HepG2 (cell line): ENCODE measurements around the gene ZBTB44. TPM values are rescaled to one million over a fixed set of nuclear protein-coding genes. Genes with fewer than 3 reads are reported as not detected.

Experiments
- ARHGAP35 ChIP-seq: sonication (generic); formaldehyde crosslinking; IDR thresholded peaks from 2 replicates; pipeline ENCODE4 v1.9.0; 2022; ENCODE audit warnings: mild to moderate bottlenecking, inconsistent platforms, moderate library complexity, missing genetic modification reagents, borderline replicate concordance
- ARNTL ChIP-seq: sonication (generic); formaldehyde crosslinking; IDR thresholded peaks from 2 replicates; pipeline ENCODE4 v1.4.0; 2020; ENCODE audit warnings: mild to moderate bottlenecking, missing genetic modification reagents
- ATAD3A ChIP-seq: sonication (generic); formaldehyde crosslinking; IDR thresholded peaks from 2 replicates; pipeline ENCODE4 v1.4.0; 2020; ENCODE audit warnings: missing genetic modification reagents
- CHD2 ChIP-seq: IDR thresholded peaks from 2 replicates; pipeline ENCODE4 v1.6.1; 2011; ENCODE audit warnings: low read depth, low read length, improper control_type of control experiment
- HIC2 ChIP-seq: sonication (generic); formaldehyde crosslinking; IDR thresholded peaks from 2 replicates; pipeline ENCODE4 v1.9.0; 2022; ENCODE audit warnings: low read depth, missing genetic modification reagents
- HNRNPK ChIP-seq: fragments of 200-400 bp; formaldehyde crosslinking; IDR thresholded peaks from 2 replicates; pipeline ENCODE4 v1.6.1; 2018; ENCODE audit warnings: low read length, low read depth, moderate library complexity, mild to moderate bottlenecking; ENCODE audit not compliant: poor library complexity, severe bottlenecking
- IRF2 ChIP-seq: IDR thresholded peaks from 2 replicates; pipeline ENCODE4 v1.6.1; 2018; ENCODE audit warnings: missing genetic modification reagents, missing compliant biosample characterization
- KMT2A ChIP-seq: sonication (generic); formaldehyde crosslinking; IDR thresholded peaks from 2 replicates; pipeline ENCODE4 v1.4.0; 2020; ENCODE audit warnings: missing genetic modification reagents
- NRL ChIP-seq: sonication (generic); formaldehyde crosslinking; IDR thresholded peaks from 2 replicates; pipeline ENCODE4 v1.5.0; 2020; ENCODE audit warnings: missing genetic modification reagents, mild to moderate bottlenecking, moderate library complexity, borderline replicate concordance
- POLR2AphosphoS5 ChIP-seq: IDR thresholded peaks from 2 replicates; pipeline ENCODE4 v1.6.1; 2012; ENCODE audit warnings: low read depth, low read length
- SRF ChIP-seq: IDR thresholded peaks from 2 replicates; pipeline ENCODE4 v1.6.1; 2011; ENCODE audit warnings: mild to moderate bottlenecking, low read depth, low read length, moderate library complexity
- TCF7L2 ChIP-seq: IDR thresholded peaks from 2 replicates; pipeline ENCODE4 v1.6.1; 2011; ENCODE audit warnings: mild to moderate bottlenecking, low read depth, low read length, moderate library complexity
- THRA ChIP-seq: sonication (generic); formaldehyde crosslinking; IDR thresholded peaks from 2 replicates; pipeline ENCODE4 v1.4.0; 2020; ENCODE audit warnings: missing genetic modification reagents, borderline replicate concordance
- ZNF512B ChIP-seq: sonication (generic); formaldehyde crosslinking; IDR thresholded peaks from 2 replicates; pipeline ENCODE4 v1.5.1; 2020; ENCODE audit warnings: missing genetic modification reagents, mild to moderate bottlenecking, borderline replicate concordance
- ZNF558 ChIP-seq: sonication (generic); formaldehyde crosslinking; IDR thresholded peaks from 2 replicates; pipeline ENCODE4 v1.9.0; 2022; ENCODE audit warnings: mild to moderate bottlenecking, missing genetic modification reagents, borderline replicate concordance
- ZNF687 ChIP-seq: sonication (generic); formaldehyde crosslinking; IDR thresholded peaks from 2 replicates; pipeline ENCODE4 v1.5.1; 2020; ENCODE audit warnings: mild to moderate bottlenecking, missing genetic modification reagents, moderate library complexity
- ZNF775 ChIP-seq: sonication (generic); formaldehyde crosslinking; IDR thresholded peaks from 2 replicates; pipeline ENCODE4 v1.4.0; 2020; ENCODE audit warnings: missing genetic modification reagents, mild to moderate bottlenecking, moderate library complexity, borderline replicate concordance
- ZSCAN31 ChIP-seq: sonication (generic); formaldehyde crosslinking; IDR thresholded peaks from 2 replicates; pipeline ENCODE4 v1.5.0; 2020; ENCODE audit warnings: low read depth, mild to moderate bottlenecking, missing genetic modification reagents
- polyA plus RNA-seq, 8 experiments: library from polyadenylated mRNA; depleted of rRNA in 3 of 8; stranded (reverse) in 7 of 8; unstranded in 1 of 8; fragments of >200 nt; fragmentation: Illumina TruSeq in 4 of 8; extraction: Trizol in 4 of 8; gene quantifications; 2 replicates each; pipeline versions ENCODE4 v1.2.1 to v1.2.3, GENCODE V29; 2011 to 2016; ENCODE audit warnings: low read depth in 4 of 8, missing spikeins in 1 of 8, mixed read lengths in 1 of 8; ENCODE audit not compliant: insufficient read depth in 1 of 8
- total RNA-seq, 5 experiments: library from RNA; depleted of rRNA; stranded (reverse); fragments of >200 nt; fragmentation: Illumina TruSeq; extraction: Trizol; gene quantifications; 2 replicates each; pipeline ENCODE4 v1.2.3, GENCODE V29; 2016; ENCODE audit warnings: low read depth in 1 of 5

Gene ZBTB44
- total and polyA plus RNA-seq, 2 of the 13 experiments (the other 11 are each of a cell fraction or from before 2014, with no cell fraction given): 22.8 to 23.6 TPM

GRCh38 chr11:130179396-130180306, 135.1 kb downstream of the ZBTB44 start (continued):
- TF ChIP-seq POLR2AphosphoS5 (no peak), ZNF558 (no peak), SRF (no peak), CHD2 (no peak), ARNTL (CRISPR knock-in tag) (no peak), ZSCAN31 (CRISPR knock-in tag) (no peak), ATAD3A (CRISPR knock-in tag) (no peak), ZNF687 (CRISPR knock-in tag) (peak; percentile 53), KMT2A (no peak), IRF2 (no peak), TCF7L2 (no peak), ZNF512B (CRISPR knock-in tag) (no peak), NRL (CRISPR knock-in tag) (peak; percentile 64; the same call in 1 of the 2 replicates), HNRNPK (no peak), ZNF775 (no peak), HIC2 (CRISPR knock-in tag) (peak; percentile 34; the same call in 1 of the 2 replicates), ARHGAP35 (CRISPR knock-in tag) (no peak), THRA (CRISPR knock-in tag) (no peak)
